ENCODE data around the gene MRPS6.

DNA sequence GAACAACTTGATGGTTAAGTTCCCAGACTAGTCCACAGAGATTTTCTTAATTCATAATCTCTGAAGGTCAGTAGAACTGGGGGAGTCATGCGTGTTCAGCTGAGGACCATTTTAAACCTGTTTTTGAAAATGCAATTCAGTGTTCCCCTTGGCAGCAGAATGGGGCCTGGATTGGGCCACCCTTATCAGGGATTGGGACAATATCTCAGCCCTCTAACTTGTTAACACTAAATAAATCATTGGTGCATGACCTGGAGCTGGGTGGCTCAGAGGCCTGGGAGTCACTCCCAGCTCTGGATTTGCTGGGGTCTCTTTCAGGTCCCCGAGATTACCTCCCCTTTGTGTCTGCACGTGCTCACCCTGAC lies 55.3 kb downstream of the MRPS6 start:
- TF ChIP-seq, protein P1, sequence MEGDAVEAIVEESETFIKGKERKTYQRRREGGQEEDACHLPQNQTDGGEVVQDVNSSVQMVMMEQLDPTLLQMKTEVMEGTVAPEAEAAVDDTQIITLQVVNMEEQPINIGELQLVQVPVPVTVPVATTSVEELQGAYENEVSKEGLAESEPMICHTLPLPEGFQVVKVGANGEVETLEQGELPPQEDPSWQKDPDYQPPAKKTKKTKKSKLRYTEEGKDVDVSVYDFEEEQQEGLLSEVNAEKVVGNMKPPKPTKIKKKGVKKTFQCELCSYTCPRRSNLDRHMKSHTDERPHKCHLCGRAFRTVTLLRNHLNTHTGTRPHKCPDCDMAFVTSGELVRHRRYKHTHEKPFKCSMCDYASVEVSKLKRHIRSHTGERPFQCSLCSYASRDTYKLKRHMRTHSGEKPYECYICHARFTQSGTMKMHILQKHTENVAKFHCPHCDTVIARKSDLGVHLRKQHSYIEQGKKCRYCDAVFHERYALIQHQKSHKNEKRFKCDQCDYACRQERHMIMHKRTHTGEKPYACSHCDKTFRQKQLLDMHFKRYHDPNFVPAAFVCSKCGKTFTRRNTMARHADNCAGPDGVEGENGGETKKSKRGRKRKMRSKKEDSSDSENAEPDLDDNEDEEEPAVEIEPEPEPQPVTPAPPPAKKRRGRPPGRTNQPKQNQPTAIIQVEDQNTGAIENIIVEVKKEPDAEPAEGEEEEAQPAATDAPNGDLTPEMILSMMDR (conservative IDR thresholded peaks at IDR 0.05; ENCODE audit: low read depth, low read length): no peak
- TF ChIP-seq EZH2 (IDR thresholded peaks at IDR 0.05; ENCODE audit: borderline replicate concordance, low read depth, low read length, poor library complexity, severe bottlenecking): no peak
